MM.1S (cell line): Measurements from ENCODE around the gene ADCY5.

Experiments used
- CTCF ChIP-seq: fragments of 300-600 bp; sonication (generic); IDR thresholded peaks from 2 replicates; pipeline ENCODE4 v1.5.1; 2016; ENCODE audit warnings: antibody characterized with exemption, low read length, mixed read lengths
- EZH2 ChIP-seq: fragments of 300-600 bp; sonication (generic); optimal IDR thresholded peaks from 2 replicates; pipeline ENCODE3; 2017; ENCODE audit warnings: low read depth, mild to moderate bottlenecking, antibody characterized with exemption, low read length, mixed read lengths
- EZH2phosphoT487 ChIP-seq: fragments of 300-600 bp; sonication (generic); IDR thresholded peaks from 2 replicates; pipeline ENCODE4 v1.6.1; 2018; ENCODE audit warnings: antibody characterized with exemption, low read length

GRCh38 chr3:123353850-123354233 lies 95.0 kb downstream of the ADCY5 start:
- no peak for TF ChIP-seq CTCF
- TF ChIP-seq EZH2 = no peak
- TF ChIP-seq EZH2phosphoT487 = no peak
